ENCODE data around the gene PIM2. TPM values are rescaled to one million over a fixed set of nuclear protein-coding genes. Genes with fewer than 3 reads are reported as not detected.
A peak's percentile ranks its signal among the peaks of the same experiment; 100 is the strongest.

PIM2 gene
- total and polyA plus RNA-seq, 2 donors from 2014 or later, result 8.7 to 29.6 TPM

GRCh38 chrX:48897157-48897624 lies 21.6 kb downstream of the PIM2 start:
- no peaks in the 10 kb centered on the region for H3K9me3 ChIP-seq (ENCODE audit: control insufficient read depth in 2 of 3, insufficient read depth in 1 of 3, low read length in 3 of 3)
- H3K9ac ChIP-seq (ENCODE audit: low read length in 3 of 3), result peak overlapping the region; percentile 76 to 96 (median 87)
- peak overlapping the region; percentile 87 to 92 (median 91) for H3K4me3 ChIP-seq (ENCODE audit: low read length in 3 of 3)
- H3K4me1 ChIP-seq (ENCODE audit: control insufficient read depth in 2 of 3, insufficient read depth in 2 of 3, low read depth in 1 of 3, low read length in 3 of 3), result peaks cover 0 to 8% (median 4%) of the 10 kb centered on the region in 3 donors
- H3K27me3 ChIP-seq (ENCODE audit: control insufficient read depth, insufficient read depth, low read length), result no peaks in the 10 kb centered on the region
- peak overlapping the region; percentile 96 to 97 for H3K27ac ChIP-seq (ENCODE audit: low read depth in 2 of 2, low read length in 2 of 2)
- no peak for TF ChIP-seq CTCF (IDR thresholded peaks at IDR 0.05; ENCODE audit: borderline replicate concordance, extremely low read depth, insufficient read depth)
- no peak for FAIRE-seq
- H3K36me3 ChIP-seq (ENCODE audit: control insufficient read depth in 2 of 3, insufficient read depth in 3 of 3, low read length in 3 of 3), result peaks cover 0 to 9% (median 5%) of the 10 kb centered on the region in 3 donors
- DNase-seq, result peak; percentile 86 to 92 (median 90)
- intact Hi-C loops (cut with DNase I), result no loop called here

GRCh38 chrX:48896611-48897011 lies 22.2 kb downstream of the PIM2 start:
- peaks cover 0 to 11% (median 4%) of the 10 kb centered on the region in 3 donors for H3K4me1 ChIP-seq (ENCODE audit: control insufficient read depth in 2 of 3, insufficient read depth in 2 of 3, low read depth in 1 of 3, low read length in 3 of 3)
- DNase-seq, result peak in 3 of 5 donors; percentile 40 to 60 (median 46)
- peaks cover 0 to 9% (median 3%) of the 10 kb centered on the region in 3 donors for H3K36me3 ChIP-seq (ENCODE audit: control insufficient read depth in 2 of 3, insufficient read depth in 3 of 3, low read length in 3 of 3)
- peak overlapping the region in 1 of 2 donors; percentile 97 for H3K27ac ChIP-seq (ENCODE audit: low read depth in 2 of 2, low read length in 2 of 2)
- no peak for FAIRE-seq
- intact Hi-C loops (cut with DNase I), result no loop called here
- TF ChIP-seq CTCF (IDR thresholded peaks at IDR 0.05; ENCODE audit: borderline replicate concordance, extremely low read depth, insufficient read depth), result no peak
- H3K9me3 ChIP-seq (ENCODE audit: control insufficient read depth in 2 of 3, insufficient read depth in 1 of 3, low read length in 3 of 3), result no peaks in the 10 kb centered on the region
- H3K9ac ChIP-seq (ENCODE audit: low read length in 3 of 3), result peak overlapping the region; percentile 69 to 96 (median 76)
- peak overlapping the region; percentile 87 to 92 (median 91) for H3K4me3 ChIP-seq (ENCODE audit: low read length in 3 of 3)
- no peaks in the 10 kb centered on the region for H3K27me3 ChIP-seq (ENCODE audit: control insufficient read depth, insufficient read depth, low read length)

- Histone ChIP-seq H3K36me3 (ENCODE audit: control insufficient read depth in 2 of 3, insufficient read depth in 3 of 3, low read length in 3 of 3) (peaks cover 0 to 9% (median 0%) of the 10 kb centered on the region in 3 donors), H3K4me1 (ENCODE audit: control insufficient read depth in 2 of 3, insufficient read depth in 2 of 3, low read depth in 1 of 3, low read length in 3 of 3) (peaks cover 0 to 11% (median 4%) of the 10 kb centered on the region in 3 donors), H3K27me3 (ENCODE audit: control insufficient read depth, insufficient read depth, low read length) (no peaks in the 10 kb centered on the region), H3K9ac (ENCODE audit: low read length in 3 of 3) (no peak overlapping the region), H3K4me3 (ENCODE audit: low read length in 3 of 3) (no peak overlapping the region), H3K27ac (ENCODE audit: low read depth in 2 of 2, low read length in 2 of 2) (no peak overlapping the region), H3K9me3 (ENCODE audit: control insufficient read depth in 2 of 3, insufficient read depth in 1 of 3, low read length in 3 of 3) (no peaks in the 10 kb centered on the region)
- intact Hi-C loops (cut with DNase I), result no loop called here
- TF ChIP-seq CTCF (IDR thresholded peaks at IDR 0.05; ENCODE audit: borderline replicate concordance, extremely low read depth, insufficient read depth), result no peak
- DNase-seq, result peak in 1 of 5 donors; percentile 40
- FAIRE-seq, result no peak
Measured at GRCh38 chrX:48894891-48895290, 23.9 kb downstream of the PIM2 start.
